ENCODE measurements around the gene CCDC138. TPM values are rescaled to one million over a fixed set of nuclear protein-coding genes. Genes with fewer than 3 reads are reported as not detected.

The CCDC138 gene
- total RNA-seq, 1 donor from 2014 or later = 12.5 TPM

DNA sequence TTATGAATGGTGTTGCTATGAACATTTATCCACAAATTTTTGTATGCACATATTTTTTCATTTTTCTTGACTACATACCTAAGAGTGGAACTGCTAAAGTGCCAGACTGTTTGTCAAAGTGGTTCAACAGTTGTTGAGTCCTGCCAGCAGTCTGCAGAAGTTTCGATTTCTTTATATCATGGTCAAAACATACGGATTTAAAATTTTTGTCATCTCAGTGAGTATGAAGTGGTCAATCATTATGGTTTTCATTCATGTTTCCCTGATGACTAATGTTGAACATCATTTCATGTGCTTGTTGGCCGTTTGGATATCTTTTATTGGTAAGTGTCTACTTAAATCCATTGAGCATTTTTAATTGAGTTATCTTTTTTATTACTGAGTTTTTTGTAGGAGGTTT lies 39.2 kb downstream of the CCDC138 start:
- intact Hi-C loops (cut with micrococcal nuclease) = no loop called here

DNA sequence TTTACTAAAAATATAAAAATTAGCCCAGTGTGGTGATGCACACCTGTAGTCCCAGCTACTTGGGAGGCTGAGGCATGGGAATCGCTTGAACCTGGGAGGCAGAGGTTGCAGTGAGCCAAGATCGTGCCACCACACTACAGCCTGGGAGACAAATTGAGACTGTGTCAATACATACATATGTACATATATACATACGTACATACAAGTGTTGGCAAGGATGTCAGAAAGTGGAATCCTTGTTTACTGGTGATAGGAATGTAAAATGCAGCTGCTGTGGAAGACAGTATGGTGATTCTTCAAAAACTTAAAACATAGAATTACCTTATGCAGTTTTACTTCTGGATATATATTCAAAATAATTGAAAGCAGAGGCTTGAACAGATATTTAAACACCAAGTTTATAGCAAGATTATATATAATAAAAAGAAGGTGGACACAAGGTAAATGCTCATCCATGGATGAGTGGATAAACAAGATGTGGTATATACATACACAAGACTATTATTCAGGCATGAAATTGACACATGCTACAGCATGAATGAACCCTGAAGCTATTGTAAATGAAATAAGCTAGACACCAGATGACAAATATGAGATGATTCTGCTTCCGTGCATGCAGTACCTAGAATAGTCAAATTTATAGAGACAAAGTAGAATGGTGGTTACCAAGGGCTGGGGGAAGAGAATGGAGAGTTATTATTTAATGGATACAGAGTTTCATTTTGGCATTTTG lies 43.2 kb downstream of the CCDC138 start:
- intact Hi-C loops (cut with micrococcal nuclease) = no loop called here

DNA sequence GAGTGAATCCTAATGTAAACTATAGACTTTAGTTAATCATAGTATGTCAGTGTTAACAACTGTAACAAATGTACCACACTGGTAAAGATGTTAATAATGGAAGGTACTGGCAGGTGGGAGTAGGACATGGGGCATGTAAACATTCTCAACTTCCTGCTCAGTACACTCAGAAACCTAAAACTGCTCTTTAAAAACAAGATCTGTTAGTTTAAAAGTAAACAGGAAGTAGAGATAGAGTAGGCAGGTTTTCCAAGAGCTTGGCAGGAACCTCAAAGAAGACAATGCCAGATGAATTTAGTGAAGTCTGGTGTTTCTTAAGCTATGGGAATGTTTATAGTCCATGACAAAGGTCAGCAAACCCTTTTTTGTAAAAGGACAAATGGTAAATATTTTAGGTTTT lies 46.6 kb downstream of the CCDC138 start:
- intact Hi-C loops (cut with micrococcal nuclease) = loop anchor here (2.0 kb wide), 1 partner anchor 46 kb away; the partner anchor contains the start of gene CCDC138

DNA sequence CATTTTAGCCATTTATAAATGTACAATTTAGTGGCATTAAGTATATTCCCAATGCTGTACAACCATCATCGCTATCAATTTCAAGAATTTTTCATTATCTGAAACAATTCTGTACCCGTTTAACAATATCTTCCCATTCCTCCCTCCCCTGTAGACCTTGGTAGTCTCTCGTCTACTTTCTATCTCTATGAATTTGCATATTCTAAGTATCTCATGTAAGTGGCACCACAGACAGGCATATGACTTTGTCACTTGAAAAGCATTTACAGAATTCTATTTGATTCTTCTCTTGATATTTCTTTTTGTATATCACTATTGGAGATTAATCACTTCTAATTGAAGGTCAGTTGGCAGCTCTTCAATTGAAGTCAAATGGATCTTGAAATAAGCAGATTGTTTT lies 48.0 kb downstream of the CCDC138 start:
- intact Hi-C loops (cut with micrococcal nuclease) = no loop called here

DNA sequence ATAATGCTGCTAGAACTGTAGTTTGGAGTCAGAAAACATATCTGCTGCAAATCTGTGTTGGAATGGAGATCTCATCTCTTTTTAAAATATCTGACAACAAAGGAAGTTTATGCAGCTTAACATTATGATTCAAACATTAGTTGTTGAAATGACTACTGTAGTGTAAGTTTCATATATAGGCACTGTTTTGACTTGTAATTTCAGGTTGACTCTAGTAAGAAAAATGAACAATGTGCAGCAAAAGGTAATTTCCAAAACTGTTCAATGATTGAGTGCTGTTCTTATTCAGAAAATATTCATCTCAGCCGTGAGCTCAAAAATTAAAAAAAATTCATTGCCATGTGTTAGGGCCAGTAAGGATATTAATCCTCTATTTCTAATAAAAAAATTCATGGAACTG lies 48.5 kb downstream of the CCDC138 start:
- intact Hi-C loops (cut with micrococcal nuclease) = no loop called here

DNA sequence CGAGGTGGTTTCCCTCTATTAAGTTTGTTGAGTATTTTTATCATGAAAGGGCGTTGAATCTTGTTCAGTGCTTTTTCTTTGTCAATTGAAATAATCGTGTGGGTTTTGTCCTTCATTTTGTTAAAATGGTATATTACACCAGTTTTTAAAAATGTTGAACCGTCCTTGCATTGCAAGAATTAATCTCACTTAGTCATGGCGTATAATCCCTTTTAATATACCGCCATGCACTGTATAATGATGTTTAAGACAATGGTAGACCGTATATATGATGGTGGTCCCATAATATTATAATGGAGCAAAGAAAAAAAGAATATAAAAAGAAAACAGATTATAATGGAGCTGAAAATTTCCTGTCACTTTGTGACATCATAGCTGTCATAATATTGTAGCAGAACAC lies 50.6 kb downstream of the CCDC138 start:
- intact Hi-C loops (cut with micrococcal nuclease) = no loop called here

DNA sequence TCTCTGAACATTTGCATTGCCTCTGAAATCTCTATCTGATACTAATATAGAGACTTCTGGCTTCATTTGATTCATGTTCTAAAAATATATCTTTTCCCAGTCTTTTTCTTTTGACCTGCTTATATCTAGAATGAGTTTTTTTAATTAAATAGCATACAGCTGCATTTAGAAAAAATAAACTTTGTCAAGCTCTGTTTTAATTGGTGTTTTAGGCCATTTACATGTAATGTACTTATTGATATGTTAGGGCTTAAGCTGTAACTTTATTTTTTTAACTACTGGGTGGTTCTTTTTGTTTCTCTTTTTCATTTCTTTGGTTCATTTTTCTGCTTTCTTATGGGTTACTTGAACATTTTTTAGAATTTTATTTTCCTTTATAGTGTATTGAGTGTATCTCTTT lies 54.9 kb downstream of the CCDC138 start:
- intact Hi-C loops (cut with micrococcal nuclease) = no loop called here

DNA sequence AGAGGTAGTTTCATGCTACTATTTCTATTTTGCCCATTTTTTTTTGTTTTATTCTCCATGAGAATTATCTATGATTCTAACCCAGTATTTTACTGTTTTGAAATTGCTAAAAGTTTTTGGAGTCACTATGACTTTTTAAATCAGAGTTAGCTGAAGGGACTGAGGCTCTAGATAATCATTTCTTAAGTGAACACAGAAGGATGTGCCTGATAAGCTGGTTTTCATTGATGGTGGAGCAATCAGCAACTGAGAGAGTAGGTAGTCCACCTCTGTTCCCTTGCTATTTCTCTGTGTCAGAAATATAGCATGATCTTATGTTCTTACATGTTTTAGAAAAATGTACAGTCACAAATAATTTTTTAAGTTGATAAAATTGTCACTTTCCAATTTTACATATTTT lies 59.4 kb downstream of the CCDC138 start:
- intact Hi-C loops (cut with micrococcal nuclease) = no loop called here

DNA sequence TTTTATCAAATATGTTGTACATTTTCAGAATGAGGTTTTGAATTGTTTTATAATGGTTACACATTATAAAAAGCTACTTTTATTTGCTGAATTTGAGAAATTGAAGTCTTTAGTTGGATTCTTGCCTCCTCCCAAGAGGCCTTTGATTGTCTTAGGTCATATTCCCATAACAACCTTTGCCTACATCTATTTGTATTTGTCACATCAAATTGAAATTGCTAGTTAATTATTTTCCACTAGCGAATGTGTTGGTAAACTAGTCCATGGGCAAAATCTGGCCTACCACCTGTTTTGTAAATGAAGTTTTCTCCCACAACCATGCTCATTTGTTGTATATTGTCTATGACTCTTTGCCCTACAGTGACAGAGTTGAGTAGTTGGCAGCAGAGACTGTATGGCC lies 60.4 kb downstream of the CCDC138 start:
- intact Hi-C loops (cut with micrococcal nuclease) = no loop called here

DNA sequence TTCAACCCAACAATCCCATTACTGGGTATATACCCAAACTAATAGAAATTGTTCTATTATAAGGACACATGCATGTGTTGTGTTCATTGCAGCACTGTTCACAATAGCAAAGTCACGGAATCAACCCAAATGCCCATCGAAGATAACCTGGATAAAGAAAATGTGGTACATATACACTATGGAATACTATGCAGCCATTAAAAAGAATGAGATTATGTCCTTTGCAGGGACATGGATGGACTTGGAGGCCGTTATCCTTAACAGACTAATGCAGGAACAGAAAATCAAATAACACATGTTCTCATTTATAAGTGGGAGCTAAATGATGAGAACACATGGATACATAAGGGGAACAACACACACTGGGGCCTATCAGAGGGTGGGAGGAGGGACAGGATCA lies 65.8 kb downstream of the CCDC138 start:
- intact Hi-C loops (cut with micrococcal nuclease) = no loop called here

DNA sequence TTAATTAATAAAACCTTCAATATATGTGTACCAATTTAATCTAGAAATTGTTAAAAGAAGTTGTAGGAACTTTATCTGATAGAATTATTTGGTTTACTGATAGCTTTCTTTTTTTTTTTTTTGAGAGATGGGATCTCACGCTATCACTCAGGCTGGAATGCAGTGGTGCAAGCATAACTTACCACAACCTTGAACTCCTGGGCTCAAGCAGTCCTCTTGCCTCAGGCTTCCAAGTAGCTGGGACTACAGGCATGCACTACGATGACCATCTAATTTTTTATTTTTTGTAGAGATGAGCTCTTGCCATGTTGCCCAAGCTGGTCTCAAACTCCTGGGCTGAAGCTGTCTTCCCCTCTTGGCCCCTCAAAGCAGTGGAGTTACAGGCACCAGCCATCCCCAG lies 66.8 kb downstream of the CCDC138 start:
- intact Hi-C loops (cut with micrococcal nuclease) = no loop called here

DNA sequence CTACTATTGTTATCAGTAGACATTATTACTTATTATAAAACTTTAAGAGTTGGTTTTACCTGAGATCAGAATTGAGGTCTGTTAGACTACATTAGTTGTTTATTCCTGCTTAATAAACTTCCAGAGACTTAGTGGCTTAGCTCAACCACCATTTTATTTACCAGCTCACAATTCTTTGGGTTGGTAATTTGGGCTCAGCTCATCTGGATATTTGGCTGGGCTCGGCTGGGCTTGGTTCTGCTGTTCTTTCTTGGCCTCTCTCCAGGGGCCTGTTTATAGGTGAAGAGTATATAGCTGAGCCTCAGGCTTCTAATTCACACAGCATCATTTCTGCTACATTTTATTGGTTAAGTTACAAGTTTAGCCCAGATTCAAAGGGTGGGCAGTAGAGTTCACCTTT lies 67.9 kb downstream of the CCDC138 start:
- intact Hi-C loops (cut with micrococcal nuclease) = no loop called here

DNA sequence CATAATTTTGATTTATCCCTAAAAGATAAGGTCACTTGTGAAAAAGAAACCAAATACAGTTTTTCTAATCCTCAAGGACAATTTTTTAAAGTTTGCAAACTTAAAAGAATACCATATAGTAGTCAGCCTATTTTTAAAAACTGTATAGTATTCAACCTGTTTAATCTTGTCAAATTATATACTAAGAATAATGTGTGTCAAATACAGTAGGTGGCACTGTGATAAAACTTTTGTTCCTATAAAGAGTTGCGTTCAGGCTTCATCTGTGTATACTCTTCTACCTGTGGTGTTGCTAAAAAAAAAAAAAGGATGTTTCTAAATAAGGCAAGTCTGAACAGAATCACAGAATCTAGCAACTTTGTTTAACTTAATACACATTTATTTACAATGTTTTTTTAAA lies 68.6 kb downstream of the CCDC138 start:
- intact Hi-C loops (cut with micrococcal nuclease) = loop anchor here (1.0 to 5.0 kb wide), 3 partner anchors 72 to 655 kb away; partner anchors contain the start of gene EDAR

DNA sequence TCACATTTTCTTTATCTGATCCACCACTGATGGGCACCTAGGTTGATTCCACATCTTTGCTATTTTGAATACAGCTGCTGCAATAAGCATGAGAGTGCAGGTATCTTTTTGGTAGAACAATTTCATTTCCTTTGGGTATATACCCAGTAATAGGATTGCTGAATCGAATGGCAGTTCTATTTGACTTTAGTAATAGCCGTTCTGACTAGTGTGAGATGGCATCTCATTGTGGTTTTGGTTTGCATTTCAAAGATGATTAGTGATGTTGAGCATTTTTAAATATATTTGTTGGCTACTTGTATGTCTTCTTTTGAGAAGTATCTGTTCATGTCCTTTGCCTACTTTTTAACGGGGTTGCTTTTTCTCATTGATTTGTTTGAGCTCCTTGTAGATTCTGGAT lies 72.3 kb downstream of the CCDC138 start:
- intact Hi-C loops (cut with micrococcal nuclease) = loop anchor here (5.0 kb wide), 1 partner anchor 68 kb away; no protein-coding TSS in a partner anchor

DNA sequence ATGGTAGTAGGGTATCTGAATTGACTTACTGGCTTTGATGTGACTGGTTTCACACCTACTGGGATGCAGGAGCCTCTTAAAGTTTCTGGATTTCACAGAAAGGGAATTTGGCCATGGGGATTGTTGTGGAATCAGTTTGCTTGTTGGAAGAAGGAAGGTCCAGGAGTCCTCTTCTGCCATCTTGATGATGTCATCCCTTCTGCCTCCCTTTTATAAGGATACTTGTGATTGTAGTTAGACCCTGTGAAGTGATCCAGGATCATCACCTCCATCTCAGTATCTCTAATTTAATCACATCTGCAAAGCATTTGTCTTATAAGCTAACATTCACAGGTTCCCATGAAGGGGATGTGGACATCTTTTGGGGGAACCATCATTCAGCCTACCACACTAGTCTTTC lies 79.5 kb downstream of the CCDC138 start:
- intact Hi-C loops (cut with micrococcal nuclease) = no loop called here

DNA sequence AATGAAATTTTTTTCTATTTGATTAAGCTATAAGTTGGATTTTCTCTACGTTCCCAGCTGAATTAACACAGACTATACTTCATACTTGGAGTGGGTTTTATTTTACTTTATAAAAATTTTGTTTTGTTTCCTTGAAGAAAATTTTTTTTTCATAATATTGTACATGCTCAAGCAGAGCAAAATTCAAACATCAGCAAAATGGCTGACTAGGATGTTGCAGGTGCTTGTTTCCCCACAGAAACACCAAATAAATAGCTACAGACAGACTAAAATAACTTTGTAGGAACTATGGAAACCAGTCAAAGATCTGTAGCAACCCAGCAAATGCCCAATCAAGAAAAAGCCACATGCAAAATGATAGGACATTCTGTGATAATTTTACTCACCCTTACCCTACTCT lies 82.3 kb downstream of the CCDC138 start:
- intact Hi-C loops (cut with micrococcal nuclease) = no loop called here

DNA sequence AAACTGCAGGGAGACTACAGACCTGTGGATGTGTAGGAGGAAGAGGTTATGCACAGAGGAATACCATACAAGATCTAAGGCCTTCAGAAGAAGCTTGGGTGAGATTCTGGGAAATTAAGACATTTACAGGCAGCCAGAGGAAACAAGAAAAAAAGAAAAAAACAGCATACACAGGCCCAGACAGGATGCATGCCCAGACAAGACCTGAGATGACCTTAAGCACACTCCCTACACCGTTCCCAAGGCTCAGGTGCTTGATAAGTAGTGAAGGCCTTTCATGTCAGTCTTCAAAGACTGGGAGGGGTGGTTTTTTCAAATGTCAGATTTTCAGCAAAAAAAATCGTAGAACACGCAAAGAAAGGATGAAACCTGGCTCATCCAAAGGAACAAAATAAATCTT lies 83.0 kb downstream of the CCDC138 start:
- intact Hi-C loops (cut with micrococcal nuclease) = no loop called here

DNA sequence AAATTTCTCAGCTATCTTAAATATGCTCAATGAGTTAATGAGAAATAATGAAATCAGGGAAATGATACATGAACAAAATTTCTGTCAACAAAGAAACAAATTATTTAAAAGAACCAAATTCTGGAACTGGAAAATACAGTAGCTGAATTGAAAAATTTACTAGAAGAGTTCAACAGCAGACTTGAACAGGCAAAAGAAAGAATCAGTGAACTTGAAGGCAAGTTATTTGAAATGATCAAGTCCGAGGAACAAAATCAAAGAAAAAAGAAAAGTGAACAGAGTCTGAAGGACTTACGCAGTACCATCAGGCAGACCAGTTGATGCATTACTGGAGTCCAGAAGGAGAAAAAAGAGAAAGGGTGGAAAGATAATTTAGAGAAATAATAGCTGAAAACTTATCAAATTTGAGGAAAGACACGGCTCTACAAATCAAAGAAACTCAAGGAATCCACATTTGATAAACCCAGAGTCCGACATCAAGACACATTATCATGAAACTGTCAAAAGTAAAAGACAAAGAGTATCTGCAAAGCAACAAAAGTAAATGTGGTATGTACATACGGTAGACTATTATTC lies 83.6 kb downstream of the CCDC138 start:
- intact Hi-C loops (cut with micrococcal nuclease) = no loop called here

DNA sequence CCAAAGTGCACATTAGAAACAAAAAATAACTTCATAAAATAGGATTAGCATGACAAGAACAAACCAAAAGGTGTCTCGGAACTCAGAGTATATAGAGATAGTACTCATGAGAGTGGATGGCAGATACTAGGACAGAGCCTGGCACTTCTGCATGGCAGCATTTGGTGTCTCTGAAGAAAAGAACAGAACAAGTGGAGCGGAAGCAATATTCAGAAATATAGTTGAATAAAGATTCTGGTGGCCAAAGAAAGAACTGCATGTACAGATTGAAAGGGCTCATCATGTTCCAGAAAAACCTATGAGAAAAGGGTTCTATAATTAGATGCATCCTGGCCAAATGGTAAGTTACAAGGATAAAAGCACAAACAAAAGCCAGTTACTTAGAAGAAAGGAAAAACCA lies 90.9 kb downstream of the CCDC138 start:
- intact Hi-C loops (cut with micrococcal nuclease) = no loop called here

DNA sequence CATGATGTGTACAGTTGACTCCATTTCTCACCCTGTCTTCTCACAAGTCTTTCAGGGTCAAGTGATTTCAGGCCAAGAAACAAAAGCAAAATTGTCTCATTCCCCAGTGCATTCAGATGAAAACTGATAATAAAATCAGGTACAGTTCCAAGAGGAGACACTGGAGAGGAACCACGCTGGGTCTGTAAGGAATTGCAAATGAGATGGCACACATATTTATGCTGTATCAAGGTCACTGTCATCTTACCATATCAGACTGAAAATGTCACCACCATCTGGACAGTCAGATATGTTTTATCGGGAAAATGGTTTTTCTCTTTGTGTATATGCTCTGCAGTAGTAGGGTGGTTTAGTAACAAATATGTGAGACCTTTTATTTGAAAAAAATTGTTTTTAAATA lies 91.7 kb downstream of the CCDC138 start:
- intact Hi-C loops (cut with micrococcal nuclease) = no loop called here

DNA sequence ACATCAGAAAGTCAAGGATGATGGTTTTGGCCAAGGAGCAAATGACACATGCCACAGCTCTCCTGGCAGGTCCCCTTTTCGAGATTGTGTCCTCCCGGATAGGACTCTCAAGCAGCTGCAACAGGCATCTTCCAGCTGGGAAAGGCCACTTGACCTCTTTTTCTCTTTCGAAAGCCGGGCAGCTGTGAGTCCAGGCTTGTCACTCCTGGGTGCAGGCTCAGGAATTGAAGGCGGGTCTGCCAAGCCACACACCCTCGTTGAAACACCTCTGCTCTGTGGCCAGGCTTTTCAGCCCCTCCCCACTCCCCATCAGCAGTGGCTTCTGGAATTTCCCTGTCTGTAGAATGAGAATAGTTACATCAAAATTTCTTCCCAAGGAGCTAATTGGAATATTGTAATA lies 98.0 kb downstream of the CCDC138 start:
- intact Hi-C loops (cut with micrococcal nuclease) = no loop called here

DNA sequence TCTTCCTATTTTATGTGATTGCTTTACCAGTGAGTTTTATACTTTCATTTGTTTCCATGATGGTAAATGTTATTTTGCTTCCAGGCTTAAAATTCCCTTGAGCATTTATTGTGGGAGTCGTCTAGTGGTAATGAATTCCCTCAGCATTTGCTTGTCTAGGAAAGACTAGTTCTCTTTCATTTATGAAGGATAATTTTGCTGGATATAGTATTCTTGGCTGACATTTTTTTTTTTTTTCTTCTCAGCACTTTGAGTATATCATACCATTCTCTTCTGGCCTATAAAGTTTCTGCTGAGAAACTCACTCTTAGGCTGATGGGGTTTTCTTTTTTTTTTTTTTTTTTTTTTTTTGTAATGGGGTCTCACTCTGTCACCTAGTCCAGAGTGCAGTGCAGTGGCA lies 103.3 kb downstream of the CCDC138 start:
- intact Hi-C loops (cut with micrococcal nuclease) = no loop called here

DNA sequence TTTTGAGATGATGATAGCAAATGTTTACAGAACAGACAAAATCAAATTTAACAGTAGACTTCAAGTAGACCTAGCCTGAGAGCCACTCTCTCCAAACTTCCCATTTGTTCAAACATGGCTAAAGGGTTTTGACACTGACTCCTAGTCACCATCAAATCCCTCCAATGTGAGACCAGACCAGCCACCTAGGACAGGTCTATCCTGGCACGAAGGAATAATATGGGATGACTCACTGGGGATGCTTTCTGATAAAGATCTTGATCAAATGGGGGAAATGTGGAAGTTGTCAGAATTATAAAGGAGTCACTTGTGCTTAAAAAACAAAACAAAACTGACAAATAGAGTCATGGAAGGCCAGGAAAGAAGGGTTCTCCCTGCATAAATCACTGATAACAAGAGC lies 106.7 kb downstream of the CCDC138 start:
- intact Hi-C loops (cut with micrococcal nuclease) = no loop called here

Data from T-helper 1 cell treated with Interleukin-12 subunit alpha and Interleukin-12 subunit beta and Interleukin-4 antibody, amounts not matched to agents 30 ng/mL and 1 ng/mL, for 36 hours (primary cell).